Measurements from ENCODE around the gene VWC2L. TPM values are rescaled to one million over a fixed set of nuclear protein-coding genes. Genes with fewer than 3 reads are reported as not detected.

Gene VWC2L
- total RNA-seq, 1 experiment from 2014 or later, result not detected

DNA sequence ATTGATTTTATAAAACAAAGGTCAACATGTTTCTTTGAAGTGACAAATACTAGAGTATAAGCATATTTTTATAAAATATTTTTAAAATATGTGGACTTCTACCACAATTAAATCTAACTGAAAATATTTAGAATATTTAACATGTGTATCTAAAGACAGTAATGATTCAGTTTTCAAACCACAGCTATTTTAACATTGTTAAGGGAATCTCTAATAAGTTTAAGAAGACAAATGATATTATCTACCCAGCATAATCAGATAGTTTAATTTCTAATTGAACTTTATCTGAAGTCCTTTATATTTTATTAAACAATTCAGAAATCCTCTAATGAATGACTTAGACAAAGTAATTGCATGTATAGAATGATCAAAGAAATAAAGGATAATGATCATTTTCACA lies 96.2 kb downstream of the VWC2L start:
- in situ Hi-C loops (cut with HindIII; ENCODE audit: low pct_unique_long_range_greater_than_20kb, low sequenced_read_pairs), result no loop called here
- no peak for DNase-seq (ENCODE audit: low read depth)

DNA sequence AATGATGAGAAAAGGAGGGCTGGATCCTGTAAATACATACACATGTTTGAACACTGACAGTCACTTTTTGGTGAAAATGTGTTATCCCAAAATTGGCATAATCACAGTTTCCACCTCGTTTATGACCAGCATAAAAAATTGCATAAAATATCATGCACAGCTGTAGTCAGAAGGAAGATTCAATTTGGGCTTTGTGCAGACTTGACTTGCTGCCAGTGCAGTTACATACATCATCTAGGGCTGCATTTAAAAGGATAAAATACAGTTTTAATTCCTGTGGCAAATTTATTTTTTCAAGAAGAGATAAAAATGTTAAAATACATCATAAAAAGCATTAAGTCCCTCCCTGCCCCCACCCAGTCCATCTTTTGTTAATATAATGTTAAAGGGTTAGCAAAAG lies 103.8 kb downstream of the VWC2L start:
- in situ Hi-C loops (cut with HindIII; ENCODE audit: low pct_unique_long_range_greater_than_20kb, low sequenced_read_pairs), result no loop called here
- DNase-seq (ENCODE audit: low read depth), result no peak

DNA sequence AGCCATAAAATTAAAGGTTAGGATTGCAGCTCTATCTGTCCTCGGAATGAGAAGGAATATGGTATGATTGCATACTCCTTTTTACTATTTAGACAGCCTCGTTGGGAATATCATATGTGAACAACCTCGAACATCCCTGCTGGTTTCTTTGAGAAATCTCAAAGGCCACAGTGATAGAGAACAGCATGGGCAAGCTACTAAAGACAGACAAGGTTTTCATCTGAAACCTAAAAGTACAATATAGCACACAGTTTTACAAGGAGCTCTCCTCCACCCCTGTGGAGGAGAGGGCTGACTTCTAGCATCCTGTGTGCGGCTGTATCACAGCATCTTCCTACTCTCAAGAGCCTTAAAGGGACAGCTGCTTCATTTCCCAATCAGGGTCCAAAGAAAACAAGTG lies 104.3 kb downstream of the VWC2L start:
- no peak for DNase-seq (ENCODE audit: low read depth)

DNA sequence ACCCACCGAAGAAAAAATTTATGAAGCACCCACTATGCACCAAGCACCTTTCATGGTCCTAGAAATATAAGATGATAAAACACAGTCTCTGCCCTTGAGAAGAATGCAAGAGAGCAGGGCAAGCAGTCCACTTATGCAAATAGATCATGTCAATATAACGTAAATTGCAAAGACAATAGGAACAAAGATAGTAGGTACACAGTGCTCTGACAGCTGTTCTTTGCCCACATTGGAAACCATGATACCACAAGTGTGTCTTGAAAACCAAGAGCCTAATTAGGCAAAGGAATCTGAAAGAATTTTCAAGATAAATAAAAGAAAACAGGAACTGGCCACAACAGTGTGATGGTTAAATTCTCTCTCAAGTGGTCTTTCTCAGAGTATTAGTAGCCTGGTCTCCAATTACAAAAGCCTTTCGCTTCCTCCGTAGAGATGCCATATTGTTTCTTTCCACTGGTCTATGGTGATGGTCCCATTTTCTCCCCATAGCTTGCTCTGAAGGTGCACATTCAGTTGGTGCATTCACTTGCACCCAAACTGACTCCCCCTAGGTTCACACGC lies 108.5 kb downstream of the VWC2L start:
- no peak for DNase-seq (ENCODE audit: low read depth)
- in situ Hi-C loops (cut with HindIII; ENCODE audit: low pct_unique_long_range_greater_than_20kb, low sequenced_read_pairs), result no loop called here

More for the DNA sequence above, 104.3 kb downstream of the VWC2L start:
- in situ Hi-C loops (cut with HindIII; ENCODE audit: low pct_unique_long_range_greater_than_20kb, low sequenced_read_pairs), result no loop called here

DNA sequence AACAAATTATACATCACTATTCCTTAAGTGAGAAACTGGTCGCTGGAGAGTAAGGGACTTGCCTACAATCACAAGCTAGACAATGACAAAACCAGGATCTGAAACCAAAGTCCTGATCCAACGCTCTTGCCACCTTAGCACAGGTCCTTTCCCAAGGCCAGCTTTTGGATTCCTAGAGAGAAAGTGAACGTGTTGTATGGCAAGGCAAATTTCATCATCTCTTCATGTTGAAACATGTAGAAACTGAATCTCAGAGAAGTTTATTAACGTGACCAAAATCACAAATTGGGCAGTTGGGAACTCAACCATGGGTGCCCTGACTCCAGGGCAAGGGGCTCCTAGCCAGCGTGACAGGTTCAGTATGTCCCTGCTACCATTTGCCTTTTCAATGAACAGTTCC lies 118.2 kb downstream of the VWC2L start:
- no peak for DNase-seq (ENCODE audit: low read depth)
- in situ Hi-C loops (cut with HindIII; ENCODE audit: low pct_unique_long_range_greater_than_20kb, low sequenced_read_pairs), result no loop called here

DNA sequence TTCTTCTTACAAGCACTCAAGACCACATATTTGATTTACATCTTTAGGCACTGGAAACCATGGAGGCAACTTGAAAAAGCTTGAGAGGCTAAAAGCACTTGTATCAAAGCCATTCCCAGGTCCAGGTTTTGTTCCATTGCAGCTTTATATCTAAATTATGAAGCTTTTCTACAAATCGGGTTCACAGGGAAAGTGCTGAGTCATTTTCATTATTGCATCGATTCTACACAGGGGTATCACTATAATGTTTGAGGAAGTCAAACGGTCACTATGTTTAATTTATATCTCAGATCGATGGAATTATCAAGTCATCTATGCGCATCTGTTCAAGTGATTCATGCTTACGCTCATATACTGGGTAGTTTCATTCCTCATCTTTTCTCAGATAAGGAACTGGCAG lies 118.7 kb downstream of the VWC2L start:
- in situ Hi-C loops (cut with HindIII; ENCODE audit: low pct_unique_long_range_greater_than_20kb, low sequenced_read_pairs), result no loop called here
- DNase-seq (ENCODE audit: low read depth), result no peak

DNA sequence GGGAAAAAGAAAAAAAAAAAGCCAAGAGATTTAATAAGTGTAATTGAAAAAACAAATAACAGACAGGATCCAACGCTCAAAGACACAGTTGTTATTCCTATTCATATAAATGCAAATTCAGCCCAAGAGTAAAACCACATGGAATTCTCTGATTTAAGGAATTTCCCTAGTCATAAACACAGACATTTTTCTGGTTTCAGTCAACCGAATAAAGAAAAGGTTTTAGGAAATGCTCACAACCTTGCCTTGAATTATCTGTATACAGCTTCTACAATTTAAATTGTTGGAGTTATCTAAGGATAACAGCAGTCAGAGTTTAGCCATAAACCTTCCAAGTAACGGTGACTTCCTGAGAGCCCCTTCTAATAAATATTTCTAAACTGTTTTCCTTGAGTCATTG lies 122.7 kb downstream of the VWC2L start:
- in situ Hi-C loops (cut with HindIII; ENCODE audit: low pct_unique_long_range_greater_than_20kb, low sequenced_read_pairs), result no loop called here
- DNase-seq (ENCODE audit: low read depth), result no peak

DNA sequence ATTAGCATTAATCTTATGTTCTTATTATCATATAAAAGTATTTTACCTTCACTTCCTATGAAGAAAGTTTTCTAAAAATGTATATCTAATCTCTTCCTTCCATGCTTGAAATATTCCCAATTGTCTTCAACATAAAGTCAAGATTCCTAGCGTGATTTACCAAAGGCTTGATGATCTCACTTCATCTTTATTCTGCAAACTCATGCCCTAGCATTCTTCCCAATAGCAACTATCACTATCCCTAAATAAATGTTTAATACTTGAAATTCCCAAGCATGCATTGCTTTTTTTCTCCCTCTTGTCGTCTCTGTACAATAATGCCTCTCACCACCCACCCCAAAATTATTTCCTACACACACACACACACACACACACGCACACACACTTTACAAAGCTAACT lies 125.8 kb downstream of the VWC2L start:
- in situ Hi-C loops (cut with HindIII; ENCODE audit: low pct_unique_long_range_greater_than_20kb, low sequenced_read_pairs), result no loop called here

DNA sequence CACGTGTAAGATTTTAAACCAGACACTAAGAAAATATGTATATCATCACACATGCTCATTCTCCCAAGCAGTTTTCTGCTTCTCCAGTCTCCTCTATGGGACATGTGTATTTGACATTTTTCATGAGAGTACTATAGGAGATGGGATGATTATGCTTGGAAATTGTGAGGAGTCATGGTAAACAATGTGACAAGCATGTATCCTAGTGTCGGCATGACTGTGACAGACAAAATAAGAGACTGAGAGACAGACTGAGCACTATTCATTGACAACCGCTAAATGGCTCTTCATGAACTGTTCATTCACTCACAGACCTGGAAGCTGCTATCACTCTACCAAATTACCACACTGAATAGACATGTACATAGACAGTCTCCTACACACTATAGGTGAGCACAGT lies 127.1 kb downstream of the VWC2L start:
- no peak for DNase-seq (ENCODE audit: low read depth)
- in situ Hi-C loops (cut with HindIII; ENCODE audit: low pct_unique_long_range_greater_than_20kb, low sequenced_read_pairs), result no loop called here

More for the DNA sequence above, 125.8 kb downstream of the VWC2L start:
- no peak for DNase-seq (ENCODE audit: low read depth)

DNA sequence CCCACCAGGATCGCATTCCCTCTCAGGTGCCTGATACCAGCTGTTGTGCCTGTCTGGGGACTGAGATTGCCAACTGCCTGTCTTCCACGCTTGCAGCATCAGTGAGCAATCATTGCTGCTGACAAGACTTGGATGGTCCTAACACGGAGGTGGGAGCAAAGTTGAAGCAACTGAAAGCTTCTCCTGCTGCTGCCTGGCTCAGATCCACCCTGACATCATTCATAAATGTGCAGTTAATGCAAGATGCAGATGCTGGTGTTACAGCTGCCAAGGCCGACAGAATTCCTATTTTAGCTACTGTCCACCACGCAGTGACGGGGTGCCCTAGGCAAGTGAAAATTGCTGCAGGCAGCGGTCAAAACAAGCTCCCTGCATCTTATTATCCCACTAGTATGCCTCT lies 131.4 kb downstream of the VWC2L start:
- in situ Hi-C loops (cut with HindIII; ENCODE audit: low pct_unique_long_range_greater_than_20kb, low sequenced_read_pairs), result no loop called here
- DNase-seq (ENCODE audit: low read depth), result no peak

DNA sequence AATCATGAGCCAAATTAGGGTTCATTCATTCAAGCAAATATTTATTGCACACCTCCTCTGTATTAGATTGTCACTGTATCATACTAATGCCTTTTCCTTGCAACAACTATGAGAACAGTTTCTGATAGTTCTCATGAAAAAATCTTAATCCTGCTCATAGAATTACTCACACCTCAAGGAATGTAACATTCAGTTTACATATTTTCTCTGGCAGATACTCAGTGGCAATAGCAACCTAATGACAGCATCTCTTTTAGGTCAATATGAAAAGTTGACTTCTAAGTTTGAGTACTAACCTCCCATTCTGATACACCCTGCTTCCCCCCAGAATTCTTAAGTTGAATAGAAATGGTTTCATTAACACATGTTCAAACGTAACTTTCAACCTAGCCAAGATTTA lies 132.0 kb downstream of the VWC2L start:
- in situ Hi-C loops (cut with HindIII; ENCODE audit: low pct_unique_long_range_greater_than_20kb, low sequenced_read_pairs), result no loop called here
- no peak for DNase-seq (ENCODE audit: low read depth)

DNA sequence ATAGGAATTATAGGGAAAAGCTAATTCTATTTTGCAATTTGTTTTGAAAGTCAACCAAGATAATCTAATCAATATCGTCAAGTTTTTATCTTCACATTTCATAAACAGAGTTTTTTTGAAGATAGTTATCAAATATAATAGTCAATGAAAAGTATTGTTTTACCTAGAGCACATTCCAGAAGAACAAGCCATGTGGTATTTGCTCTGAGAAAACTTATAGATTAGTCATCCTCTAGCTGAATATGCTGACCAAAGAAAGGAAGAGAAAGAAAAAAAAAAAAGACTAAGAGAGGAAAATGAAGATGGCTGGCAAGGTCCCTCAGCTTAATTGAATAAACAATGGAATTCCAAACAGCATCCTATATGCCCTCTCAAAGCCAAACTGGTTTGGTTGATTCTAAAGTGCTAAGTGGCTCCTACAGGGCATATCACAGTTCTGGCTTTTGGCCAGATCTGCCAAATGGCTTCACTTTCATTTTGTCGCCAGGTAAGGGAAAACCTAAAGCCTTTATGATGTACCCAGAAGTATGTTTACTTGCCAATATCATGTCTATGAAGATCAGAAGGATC lies 132.6 kb downstream of the VWC2L start:
- no peak for DNase-seq (ENCODE audit: low read depth)
- in situ Hi-C loops (cut with HindIII; ENCODE audit: low pct_unique_long_range_greater_than_20kb, low sequenced_read_pairs), result no loop called here

DNA sequence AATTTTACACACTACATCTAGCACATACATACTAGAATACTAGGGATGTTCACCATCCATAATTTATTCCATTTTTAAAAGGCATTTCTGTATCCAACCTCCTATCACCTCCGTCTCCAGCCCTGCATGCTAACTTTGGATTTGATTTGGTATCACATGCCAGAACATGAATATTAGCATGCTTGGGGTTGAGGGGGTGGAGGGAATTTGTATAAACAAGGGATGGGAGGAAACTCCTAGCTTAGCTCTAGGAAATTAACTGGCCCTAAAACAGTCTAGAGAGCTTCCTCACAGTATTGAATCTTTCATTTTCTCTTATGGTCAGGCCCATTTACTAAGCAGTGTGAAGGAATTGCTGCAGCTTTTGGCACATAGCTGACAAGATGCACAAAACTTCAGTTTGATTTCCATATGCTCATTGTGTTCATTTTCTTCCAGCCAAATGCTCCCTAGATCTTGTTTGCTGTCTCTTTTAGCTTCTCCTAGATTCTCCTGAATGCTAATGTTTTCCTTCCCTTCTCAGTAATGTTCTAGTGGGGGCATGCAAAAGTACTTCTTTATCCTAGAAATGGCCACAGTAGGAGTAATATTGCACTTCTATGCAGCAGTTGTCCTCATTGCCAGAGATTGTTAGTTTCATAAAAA lies 135.2 kb downstream of the VWC2L start:
- in situ Hi-C loops (cut with HindIII; ENCODE audit: low pct_unique_long_range_greater_than_20kb, low sequenced_read_pairs), result no loop called here
- no peak for DNase-seq (ENCODE audit: low read depth)

DNA sequence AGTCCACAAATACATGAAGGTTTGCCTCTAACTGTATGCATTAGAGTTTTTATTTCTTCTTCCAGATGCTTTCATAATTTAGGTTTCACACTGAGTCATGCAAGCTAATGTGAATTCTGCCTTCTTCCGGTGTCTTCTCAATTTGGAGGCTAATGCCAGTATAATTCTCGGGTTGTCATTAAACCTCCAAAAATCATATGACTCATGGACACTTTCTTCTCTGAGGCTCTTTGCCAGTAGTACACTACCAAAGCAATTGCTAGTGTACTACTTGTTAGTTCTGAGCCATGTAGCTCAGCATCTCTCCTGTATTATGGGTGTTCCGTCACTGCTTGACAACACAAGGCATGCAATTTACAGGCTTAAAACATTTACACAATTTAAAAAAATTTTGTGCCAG lies 137.1 kb downstream of the VWC2L start:
- in situ Hi-C loops (cut with HindIII; ENCODE audit: low pct_unique_long_range_greater_than_20kb, low sequenced_read_pairs), result no loop called here
- DNase-seq (ENCODE audit: low read depth), result no peak

DNA sequence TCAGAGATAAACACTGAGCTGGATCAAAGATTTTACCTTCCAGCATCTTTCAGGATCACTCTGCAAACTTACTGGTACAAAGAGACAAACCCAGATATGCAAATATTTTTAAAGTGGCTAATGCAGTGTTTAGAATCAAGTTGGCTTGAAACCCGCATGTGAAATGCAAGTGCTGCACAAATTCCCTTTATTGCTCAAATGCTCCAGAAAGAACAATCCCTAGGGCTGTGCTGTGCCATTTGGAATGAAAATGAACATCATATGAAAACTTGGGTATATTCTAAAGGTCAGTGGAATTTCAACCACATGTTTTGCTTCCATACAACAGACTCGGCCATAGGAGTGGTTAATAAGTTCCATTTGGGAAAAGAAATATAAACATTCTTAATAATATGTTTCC lies 139.1 kb downstream of the VWC2L start:
- in situ Hi-C loops (cut with HindIII; ENCODE audit: low pct_unique_long_range_greater_than_20kb, low sequenced_read_pairs), result no loop called here
- DNase-seq (ENCODE audit: low read depth), result no peak

DNA sequence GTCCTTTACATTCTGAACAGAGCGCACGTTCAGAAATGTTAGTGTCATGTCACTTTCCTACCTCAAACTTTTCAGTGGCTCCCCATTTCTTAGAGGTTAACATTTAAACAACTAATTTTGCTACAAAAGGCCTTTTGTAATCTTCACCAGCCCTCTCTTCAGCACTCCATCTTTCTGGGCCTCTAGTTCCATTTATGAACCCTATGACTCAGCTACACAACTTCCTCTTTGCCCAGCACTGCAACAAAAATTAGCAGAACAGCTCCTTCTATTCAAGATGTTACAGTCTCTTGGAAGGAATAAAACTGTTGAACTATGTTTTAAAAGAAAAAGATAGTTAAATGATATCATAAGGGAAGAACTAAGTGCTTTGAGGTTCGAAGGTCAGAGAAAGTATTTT lies 139.9 kb downstream of the VWC2L start:
- in situ Hi-C loops (cut with HindIII; ENCODE audit: low pct_unique_long_range_greater_than_20kb, low sequenced_read_pairs), result no loop called here
- no peak for DNase-seq (ENCODE audit: low read depth)

DNA sequence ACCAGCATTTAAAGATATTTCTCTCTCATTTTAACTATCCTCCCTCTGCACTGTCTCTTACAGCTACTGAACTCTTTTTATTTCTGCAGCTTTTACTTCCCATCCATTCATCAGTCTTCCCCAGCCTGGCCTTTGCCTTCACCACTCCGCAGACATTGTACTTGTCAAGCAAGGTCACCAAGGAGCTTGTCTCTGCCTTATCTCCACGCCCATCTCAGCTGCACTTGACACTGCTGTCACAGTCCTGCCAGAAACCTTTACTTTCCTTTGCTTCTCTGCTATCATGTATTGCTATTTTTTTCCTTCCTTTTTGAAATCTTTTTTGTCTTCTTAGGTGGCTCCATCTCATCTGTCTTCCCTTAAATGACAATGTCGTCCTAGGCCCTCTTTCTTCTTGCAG lies 147.0 kb downstream of the VWC2L start:
- no peak for DNase-seq (ENCODE audit: low read depth)
- in situ Hi-C loops (cut with HindIII; ENCODE audit: low pct_unique_long_range_greater_than_20kb, low sequenced_read_pairs), result no loop called here

DNA sequence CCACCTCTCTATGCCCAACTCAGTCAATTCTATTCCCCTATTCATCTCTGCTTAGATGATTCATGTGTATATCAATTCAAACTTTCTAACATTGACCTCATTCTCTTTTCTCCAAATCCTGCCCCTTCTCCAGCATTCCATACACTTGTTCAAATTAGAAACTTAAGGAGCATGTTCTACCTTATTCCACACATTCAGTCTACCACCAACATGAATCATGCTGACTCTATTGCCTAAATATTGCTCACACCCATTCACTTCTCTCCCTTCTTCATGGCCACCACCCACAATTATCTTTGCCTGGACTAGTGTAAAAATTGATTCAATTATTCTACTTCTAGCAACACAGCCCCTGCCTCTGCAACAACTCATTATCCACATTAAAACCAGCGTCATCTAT lies 147.5 kb downstream of the VWC2L start:
- DNase-seq (ENCODE audit: low read depth), result no peak
- in situ Hi-C loops (cut with HindIII; ENCODE audit: low pct_unique_long_range_greater_than_20kb, low sequenced_read_pairs), result no loop called here

DNA sequence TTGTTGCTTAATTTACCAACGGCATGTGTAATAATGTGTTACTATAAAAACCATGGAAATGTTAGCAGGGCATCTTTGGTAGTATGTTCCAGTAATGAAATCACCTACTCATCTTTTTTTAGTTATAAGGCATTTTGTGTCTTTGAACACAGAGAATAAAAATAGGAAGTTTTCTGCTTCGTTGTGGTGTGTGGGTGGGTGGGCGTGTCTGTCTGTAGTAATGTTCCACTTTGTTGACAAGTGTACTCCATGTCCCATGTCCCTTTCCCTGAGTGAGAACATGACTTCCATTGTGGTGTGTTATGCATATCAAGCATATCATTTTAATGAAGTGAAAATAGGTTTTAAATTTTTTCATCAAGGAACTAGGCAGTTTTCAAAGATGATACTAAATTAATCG lies 149.3 kb downstream of the VWC2L start:
- in situ Hi-C loops (cut with HindIII; ENCODE audit: low pct_unique_long_range_greater_than_20kb, low sequenced_read_pairs), result no loop called here
- DNase-seq (ENCODE audit: low read depth), result no peak

DNA sequence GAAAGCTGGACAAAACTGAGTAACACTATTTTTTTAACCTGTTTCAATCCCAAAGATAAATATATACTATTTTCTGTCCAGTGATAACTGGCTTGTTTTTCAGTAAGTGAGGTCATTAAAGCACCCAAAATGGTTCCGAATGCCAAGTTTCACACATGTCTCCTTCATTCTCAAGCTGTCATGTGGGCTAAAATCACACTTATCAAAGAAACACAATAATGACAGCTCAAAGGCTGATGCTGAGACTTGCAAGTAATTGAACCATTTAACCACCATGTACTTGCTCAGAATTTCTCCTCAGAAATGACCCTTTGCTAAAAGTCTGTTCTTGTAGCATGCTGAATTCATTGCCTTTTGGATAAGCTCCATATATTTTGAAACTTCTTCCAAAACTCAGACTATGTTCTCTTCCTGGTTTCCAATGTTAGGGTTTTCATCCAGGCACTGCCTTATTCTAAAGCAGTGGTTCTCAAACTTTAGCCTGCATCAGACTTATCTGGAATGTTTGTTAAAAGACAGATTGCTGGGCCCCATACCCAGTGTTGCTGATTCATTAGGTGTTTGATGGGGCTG lies 149.8 kb downstream of the VWC2L start:
- no peak for DNase-seq (ENCODE audit: low read depth)
- in situ Hi-C loops (cut with HindIII; ENCODE audit: low pct_unique_long_range_greater_than_20kb, low sequenced_read_pairs), result no loop called here
